Measurements from ENCODE around the gene GJD3. TPM values are rescaled to one million over a fixed set of nuclear protein-coding genes. Genes with fewer than 3 reads are reported as not detected.
A peak's percentile ranks its signal among the peaks of the same experiment; 100 is the strongest.

The GJD3 gene
- total RNA-seq, 1 donor from 2014 or later, result 0.28 TPM

DNA sequence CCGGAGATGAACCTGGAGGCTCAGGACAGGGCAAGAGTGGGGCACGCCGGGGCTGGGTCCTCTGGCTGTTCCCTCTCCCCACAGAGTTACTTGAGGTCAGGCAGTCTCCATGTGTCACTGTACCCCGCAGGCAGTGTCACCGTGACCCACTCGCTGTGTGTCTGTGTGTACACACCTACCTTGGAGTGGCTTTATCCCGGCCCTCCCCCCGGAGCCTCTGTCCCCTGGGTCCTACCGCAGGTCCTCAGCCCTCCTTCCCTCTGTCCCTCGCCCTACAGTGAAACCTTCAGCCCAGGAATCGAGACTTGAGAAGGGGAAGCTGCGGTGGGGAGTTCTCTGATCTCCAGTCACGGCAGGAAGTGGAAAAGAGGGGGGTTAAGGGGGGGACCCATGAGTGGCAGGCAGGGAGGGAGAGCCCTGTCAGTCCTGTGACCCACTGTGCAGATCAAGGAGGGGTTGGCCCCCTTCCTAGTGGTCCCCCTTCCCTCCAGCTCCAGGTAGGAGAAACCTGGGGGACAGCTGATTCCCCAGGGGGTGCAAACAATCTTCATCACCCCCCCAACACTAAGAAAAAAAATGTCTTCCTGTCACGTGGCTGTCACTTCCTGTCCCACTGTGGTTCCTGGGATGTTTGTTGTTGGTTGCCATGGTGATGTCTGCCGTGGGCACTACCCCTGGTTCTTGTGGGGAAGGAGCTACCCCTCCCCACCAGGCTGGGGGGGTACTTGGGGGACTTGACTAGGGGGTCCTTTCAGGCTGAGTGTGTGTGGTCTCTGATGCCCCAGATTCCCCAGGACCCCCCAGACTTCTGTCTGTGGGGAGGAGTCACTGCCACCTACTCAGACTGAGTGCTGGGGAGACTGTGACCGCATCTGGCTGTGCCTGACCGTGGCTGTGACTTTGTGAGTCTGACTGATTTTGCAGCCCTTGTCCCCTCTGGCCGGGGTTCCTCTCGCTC lies 41.9 kb downstream of the GJD3 start:
- ATAC-seq, result peak; percentile 3

DNA sequence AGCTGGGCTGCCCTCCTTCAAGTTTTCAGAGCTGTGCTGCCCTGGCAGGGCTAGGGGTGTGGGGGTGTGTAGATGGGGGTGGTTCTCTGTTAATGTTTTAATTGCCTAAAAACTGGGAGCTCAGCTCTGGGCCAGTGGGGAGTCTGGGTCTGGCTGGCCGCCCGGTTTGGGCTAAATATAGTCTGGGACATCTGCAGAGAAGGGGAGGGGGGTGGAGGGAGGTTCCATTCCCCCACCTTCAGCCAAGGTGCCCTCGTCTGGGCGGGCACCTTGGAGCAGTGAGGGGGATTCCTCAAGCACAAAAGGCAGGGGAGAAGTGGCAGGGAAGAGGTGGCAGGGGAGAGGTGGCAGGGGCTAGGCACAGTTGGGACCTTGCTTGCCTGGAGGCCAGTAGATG lies 42.6 kb downstream of the GJD3 start:
- no peak for ATAC-seq

DNA sequence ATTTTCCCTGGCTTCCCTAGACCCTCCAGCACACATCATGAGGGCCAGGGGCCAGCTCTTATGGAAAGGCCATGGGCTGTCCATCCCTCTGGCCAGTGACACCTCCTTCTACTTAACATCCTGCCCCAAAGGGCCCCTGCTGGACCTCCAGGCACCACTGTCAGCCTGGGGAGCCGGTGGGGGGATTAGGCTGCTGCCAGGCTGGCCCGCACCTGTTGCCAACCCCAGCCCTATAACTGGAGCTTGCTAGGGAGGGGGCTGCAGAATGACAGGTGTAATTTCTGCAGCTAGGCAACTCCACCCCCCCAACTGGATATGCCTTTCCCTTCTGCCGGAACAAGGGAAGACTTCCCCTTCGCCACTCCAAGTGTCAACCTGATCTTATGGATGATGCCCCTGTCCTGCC lies 43.0 kb downstream of the GJD3 start:
- ATAC-seq, result no peak

DNA sequence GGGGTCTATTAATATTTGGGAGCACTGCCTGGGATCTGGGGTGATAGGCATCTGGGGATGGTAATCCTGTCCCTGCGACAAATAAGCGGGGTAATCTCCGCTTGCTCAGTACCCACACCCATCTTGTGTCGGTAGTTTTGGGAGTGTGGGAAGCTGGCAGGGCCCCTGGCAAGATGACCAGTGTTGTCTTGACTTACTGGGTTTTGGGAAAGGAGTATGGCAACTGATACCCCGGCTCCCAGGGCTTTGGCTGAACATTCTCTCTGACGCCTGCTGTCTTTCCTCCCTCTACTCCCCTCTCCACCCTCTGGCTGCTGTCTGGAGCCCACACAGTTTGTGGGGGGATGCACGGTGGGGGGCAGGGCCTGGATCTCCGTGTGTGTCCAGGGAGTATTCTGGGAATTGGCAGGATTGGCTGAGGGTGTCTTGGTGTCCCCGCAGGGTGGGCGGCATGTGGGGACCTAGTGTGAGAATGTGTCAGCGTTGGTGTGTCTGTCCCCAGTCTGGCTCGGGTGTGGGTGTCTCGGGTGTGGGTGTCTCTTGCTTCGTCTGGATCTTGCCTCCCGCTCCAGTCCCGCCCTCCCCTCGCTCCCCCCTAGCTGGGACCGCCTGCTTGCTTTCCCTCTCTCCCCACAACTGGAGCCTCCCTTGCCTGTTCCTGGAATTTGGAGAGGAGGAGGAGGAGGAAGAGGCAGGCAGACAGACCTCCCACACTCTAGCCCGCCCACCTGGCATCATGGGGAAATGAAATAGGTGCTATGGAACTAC lies 43.6 kb downstream of the GJD3 start:
- no peak for ATAC-seq

DNA sequence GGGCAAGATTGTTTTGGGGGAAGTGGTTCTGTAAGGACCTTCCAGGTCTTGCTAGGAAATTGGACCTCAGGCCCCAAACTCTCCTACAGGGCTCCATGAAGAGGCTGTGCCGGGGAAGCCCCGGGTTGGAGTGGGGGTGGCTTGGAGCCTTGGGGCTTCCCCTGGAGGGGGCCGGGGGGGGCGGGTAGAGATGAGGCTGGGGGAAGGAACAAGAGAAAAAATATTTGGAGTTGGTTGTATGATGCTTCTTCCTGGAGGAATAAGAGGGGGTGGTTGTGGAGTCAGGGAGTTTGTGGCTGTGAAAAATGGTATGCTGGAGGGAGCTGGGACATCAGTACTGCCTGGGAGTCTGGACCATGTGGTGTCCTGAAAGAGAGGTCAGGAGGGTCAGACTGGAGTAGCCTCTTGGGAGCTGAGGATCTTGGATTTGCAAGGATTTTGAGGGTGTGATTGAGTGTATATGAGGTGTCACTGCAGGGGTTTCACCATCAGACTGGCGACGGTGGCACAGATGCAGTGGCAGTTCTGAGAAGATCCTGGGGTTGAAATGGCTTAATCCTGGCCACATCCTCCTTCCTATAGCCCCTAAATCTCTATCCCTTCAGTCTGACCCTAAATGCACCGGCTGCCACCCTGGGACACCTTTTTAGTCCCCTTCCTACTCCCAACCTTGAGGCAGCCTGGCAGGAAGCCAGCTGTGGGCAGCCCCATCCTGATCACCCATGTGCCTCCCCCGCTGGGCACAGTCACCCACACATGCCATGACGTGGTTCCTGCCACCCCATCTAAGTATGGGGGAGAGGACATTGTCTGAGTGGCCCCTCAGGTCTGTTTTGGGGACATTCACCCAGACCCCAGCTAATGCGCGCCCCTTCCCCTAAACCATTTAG lies 44.6 kb downstream of the GJD3 start:
- ATAC-seq, result no peak

DNA sequence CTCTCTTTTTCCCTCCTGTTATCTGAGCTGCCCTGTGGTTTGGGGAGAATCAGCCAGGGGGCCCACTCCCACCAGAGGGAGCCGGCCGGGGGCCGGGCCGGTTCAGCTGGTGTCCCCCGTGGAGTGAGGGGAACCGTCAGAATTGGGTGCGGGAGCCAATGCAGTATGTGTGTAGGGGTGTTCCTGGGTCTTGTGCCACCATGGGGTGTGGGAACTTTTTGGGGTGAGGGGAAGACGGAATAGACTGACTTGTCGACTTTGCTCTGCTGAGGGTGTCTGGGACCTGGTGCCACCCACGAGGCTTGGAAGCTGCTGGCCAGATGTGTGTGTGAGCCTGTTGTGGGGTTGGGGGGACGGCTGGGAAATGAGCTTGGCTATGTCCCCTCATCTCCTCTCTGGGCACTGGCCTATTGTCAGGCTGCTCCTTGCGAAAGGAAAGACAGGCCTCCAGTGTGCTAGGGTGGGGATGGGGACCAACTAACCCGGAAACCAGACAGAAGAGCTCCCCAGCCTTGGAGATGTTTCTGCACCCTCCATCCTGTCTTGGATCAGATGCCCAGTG lies 45.6 kb downstream of the GJD3 start:
- ATAC-seq, result no peak

DNA sequence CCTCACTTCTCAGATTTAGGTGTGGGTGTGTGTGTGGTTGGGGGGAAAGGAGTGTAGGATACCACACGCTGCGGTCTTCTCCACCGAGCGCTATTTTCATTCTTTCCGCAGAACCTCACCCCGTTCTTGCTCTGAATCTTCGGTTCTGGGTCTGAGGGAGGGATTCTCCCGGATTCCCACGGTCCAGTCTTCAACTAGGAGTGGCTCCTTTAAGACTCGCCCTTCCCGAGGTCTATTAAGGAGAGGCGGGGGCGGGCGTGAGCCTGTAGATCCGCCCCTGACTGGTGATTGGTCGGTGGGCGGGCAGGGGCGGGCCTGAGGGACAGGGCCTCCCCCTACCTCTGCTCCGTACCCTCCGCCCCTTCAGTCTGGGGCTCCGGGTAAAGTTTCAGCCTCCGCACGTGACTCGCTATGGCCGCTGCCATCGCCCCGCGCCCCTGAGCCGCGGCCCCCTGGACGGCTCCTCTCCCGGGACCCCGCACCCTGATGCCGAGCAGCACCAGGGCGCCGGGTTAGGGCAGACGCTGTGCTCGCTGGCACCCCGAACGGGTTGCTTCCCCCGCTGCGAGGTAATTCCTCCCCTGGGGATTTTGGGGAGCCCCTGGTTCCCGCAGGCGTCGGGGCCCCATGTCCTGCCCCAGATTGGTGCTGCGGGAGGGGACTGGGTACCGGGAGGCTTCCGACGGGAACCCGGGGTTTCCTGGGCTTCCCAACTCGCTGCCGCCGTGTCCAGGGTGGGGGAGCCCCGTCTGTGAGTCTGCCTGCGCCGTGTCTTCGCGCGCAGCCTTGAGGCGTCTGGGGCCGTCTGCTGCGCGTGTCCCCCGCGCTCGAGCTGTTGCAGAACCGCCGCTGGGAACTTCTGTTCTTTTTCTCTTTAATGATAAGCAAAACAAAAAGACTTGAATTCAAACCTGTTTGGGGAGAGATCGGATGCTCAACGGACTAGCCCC lies 46.4 kb downstream of the GJD3 start:
- peak; percentile 90 for ATAC-seq

DNA sequence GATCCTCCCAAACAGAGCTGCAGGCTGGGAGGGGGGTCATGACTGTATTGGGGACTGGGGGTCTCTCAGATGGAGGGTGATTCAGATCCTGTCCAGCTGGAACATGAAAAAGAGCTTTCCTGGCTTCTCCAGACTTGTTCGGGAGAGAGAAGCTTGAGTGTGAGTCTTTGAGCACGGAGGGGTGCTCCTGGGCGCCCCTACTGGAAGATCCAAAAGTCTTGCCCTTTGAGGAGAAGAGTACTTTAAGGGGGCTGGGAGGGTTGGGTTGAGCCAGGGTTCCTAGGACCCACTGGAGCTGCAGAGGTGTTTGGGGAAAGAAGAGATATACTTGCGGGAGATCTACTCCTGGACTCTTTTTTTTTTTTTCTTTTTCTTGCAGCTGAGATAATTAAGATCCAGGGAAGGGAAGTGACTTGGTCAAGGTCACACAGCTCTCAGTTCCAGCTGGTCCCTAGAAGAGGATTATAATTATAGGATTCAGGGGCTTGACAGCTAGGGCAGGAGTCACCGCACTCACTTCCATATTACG lies 47.1 kb downstream of the GJD3 start:
- peak; percentile 3 for ATAC-seq

DNA sequence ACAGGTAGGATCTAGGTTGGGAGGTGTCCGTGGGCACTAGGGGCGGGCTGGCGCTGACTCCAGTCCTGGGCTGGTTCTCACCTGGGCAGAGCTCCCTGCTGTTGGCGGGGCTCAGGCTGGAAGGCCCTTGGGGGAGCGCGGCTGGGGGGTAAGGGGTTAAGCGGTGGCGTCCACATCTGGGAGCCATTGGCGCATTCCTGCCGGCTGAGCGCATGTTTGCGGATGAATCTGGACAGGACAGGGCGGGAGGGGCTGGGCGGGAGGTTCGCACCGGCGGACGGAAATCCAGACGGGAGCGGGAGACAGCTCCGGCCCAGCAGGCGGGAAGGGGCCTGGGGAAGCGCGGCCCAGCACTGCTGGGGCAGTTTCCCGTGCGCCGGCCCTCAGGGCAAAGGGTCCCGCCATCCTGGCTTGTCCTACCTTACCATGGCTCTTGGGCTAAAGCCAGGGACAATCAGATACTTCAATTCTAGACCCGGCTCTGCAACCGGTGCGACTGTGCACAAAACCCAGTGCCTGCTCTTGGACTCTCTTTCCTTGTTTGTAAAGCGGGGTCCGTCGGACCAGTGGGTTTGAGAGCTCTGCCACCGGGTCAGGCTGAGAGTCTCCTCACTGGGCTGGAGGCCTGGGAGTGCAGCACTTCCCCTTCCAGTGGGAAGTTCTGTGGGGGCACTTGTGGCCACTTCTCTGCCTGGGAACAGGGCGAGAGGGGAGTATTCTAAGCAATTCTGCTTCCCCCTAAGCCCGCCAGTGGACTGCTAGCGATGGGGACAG lies 47.8 kb downstream of the GJD3 start:
- no peak for ATAC-seq

DNA sequence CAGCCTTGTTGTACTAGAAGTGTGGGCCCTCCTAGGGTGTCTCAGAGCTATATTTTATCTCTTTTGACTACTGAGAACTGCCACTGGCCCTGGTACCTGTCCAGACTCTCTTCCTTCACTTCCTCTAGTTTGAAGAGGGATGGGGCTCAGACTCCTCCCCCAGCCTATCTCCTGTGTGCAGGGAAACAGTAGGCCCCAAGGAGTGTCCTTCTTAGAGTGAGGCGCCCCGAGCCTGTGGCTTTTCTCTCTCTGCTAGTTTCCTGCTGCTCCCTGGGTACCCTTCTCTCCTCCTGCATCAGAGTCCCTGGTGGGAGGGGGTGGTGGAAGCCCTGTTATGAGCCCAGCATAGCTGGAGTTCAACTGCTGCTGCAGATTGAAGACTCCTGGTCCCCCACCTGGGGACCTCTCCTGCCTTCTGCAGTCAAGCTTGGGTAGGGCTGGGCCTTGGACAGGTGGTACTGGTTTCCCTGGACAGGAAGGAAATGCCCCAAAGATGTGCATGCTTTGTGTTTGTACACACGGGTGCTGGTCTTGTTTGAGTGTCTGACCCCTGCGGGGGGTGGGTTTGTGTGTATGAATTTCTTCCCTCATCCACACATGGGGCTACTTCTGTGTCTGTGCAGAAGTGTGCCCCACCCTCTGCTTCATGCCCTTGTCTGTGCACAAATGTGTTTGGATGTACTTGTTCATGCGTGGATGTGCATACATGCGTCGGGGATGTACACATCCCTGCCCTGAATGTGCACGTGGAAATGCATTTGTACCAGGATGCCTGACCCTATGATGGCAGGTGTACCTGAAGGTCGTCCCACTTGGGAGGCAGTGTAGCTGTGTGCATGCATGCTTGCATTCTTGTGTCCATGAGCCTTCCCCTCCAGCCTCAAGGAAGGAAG lies 48.6 kb downstream of the GJD3 start:
- ATAC-seq, result no peak

DNA sequence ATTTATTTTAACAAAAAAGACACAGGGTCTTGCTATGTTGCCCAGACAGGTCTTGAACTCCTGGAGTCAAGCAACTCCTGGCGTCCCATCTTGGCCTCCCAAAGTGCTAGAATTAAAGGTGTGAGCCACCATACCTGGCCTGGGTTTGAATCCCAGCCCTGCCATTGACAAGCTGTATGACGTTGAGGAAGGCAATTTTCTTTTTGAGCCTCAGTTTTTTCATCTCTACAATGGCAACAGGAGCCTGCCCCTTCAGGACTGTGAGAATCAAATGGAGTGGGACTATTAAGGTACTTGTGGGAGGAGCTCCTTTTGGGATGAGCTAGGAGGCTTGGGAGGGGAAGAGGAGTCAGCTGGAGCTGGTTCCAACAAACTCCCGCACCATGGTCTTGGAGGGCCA lies 49.3 kb downstream of the GJD3 start:
- no peak for ATAC-seq

DNA sequence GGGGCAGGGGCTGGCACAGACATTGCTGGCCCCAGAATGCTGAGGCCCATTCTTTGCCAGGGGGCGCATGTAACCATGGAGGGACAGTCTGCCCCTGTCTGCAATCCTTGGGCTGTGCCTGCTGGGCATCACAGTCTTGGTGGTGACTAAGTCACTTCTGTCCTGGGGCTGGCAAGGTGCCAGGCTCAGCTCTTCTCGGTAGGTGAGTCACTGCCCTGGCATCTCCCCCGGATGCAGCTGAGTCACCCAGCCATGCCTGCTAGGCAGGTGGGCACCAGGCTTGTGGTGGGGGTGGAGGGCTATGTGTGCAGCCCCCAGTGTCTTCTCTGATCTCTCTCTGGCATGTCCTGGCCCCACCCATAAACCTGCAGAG lies 50.0 kb downstream of the GJD3 start:
- peak; percentile 60 for ATAC-seq

DNA sequence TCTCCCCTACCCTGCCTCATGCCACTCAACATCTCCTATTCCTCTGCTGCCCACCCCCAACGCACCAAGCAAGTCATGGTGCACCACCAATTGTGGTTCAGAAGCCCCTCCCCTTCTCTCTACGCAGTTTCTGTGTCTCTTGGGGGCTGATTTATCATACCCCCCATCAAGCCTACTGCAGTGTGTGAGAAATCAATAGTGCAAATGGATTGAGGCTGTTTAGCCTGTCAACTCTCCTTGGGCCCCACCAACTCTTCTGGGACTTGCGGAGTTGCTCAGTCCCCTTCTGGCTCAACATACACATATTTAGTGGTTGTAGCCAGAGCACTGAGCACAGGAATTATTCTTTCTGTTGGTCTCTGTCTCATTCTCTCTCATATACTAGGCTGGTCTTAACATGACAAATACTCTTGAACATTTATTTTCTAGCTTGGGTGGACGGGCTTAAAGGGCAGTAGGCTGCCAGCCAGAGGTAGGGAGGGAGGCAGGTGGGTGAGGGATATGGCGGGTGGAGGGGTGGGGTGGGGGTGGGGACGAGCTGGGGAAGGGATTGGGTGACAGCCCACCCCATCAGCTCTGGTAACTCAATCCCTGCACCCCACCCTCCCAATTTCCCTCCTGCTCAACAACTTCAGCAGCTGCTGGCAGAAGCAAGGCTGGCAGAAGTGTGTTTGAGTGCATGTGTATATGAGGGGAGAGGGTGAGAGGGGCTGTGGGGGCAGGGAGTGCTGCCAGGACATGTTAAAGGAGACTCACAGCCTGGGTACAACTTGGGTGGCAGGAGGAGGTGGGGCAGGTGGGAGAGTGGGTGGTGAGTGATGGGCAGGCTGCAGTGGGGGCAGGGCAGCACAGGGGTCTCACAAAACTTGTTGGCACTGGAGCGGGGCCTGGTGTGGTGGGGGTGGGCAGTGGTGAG lies 50.6 kb downstream of the GJD3 start:
- ATAC-seq, result no peak

Data from esophagus mucosa (tissue), 1 donor.